Memory B cell (primary cell): Measurements from ENCODE around the gene AVPR1B.

Experiments used
- ATAC-seq: fragments of 150-1000 bp; cut with Tn5 transposase; 2 replicates; pipeline ENCODE4 v1.10.0; 2021; ENCODE audit warnings: low read depth, mild to moderate bottlenecking, moderate library complexity
- DNase-seq, 2 donors: peaks; one replicate each; pipeline ENCODE4 v3.0.0; 2022; ENCODE audit warnings: low spot score in 2 of 2
- H3K27ac Mint-ChIP-seq: one replicate; pipeline ENCODE4 v1.8.0; 2022; ENCODE audit warnings: mild to moderate bottlenecking, moderate library complexity, mixed read lengths
- H3K27me3 Mint-ChIP-seq: one replicate; pipeline ENCODE4 v1.8.0; 2022; ENCODE audit warnings: mixed read lengths
- H3K36me3 Mint-ChIP-seq: one replicate; pipeline ENCODE4 v1.8.0; 2022; ENCODE audit warnings: mild to moderate bottlenecking, mixed read lengths
- H3K4me1 Mint-ChIP-seq: one replicate; pipeline ENCODE4 v1.8.0; 2022; ENCODE audit warnings: mixed read lengths
- H3K4me3 Mint-ChIP-seq: one replicate; pipeline ENCODE4 v1.8.0; 2022; ENCODE audit warnings: mild to moderate bottlenecking, moderate library complexity, mixed read lengths
- H3K9me3 Mint-ChIP-seq: one replicate; pipeline ENCODE4 v1.8.0; 2022; ENCODE audit warnings: mixed read lengths

AVPR1B gene

GRCh38 chr1:206106328-206107167 is 10.6 kb downstream of the AVPR1B start:
- Mint-ChIP-seq H3K27ac (peak overlapping the region; percentile 58), H3K9me3 (no peaks in the 10 kb centered on the region), H3K36me3 (no peaks in the 10 kb centered on the region), H3K4me3 (no peak overlapping the region), H3K4me1 (peaks cover 15% of the 10 kb centered on the region), H3K27me3 (peaks cover under 1% of the 10 kb centered on the region)
- ATAC-seq = peak; percentile 96
- DNase-seq = peak; percentile 83 to 86

GRCh38 chr1:206105464-206105995 is 11.7 kb downstream of the AVPR1B start:
- peaks cover 22% of the 10 kb centered on the region for H3K4me1 Mint-ChIP-seq
- no peak overlapping the region for H3K4me3 Mint-ChIP-seq
- no peaks in the 10 kb centered on the region for H3K9me3 Mint-ChIP-seq
- no peak for DNase-seq
- H3K27ac Mint-ChIP-seq = peak overlapping the region; percentile 20
- no peaks in the 10 kb centered on the region for H3K36me3 Mint-ChIP-seq
- H3K27me3 Mint-ChIP-seq = no peaks in the 10 kb centered on the region
- no peak for ATAC-seq

GRCh38 chr1:206103979-206104378 is 13.2 kb downstream of the AVPR1B start:
- H3K4me1 Mint-ChIP-seq = peaks cover 27% of the 10 kb centered on the region
- no peak for DNase-seq
- no peaks in the 10 kb centered on the region for H3K27me3 Mint-ChIP-seq
- no peaks in the 10 kb centered on the region for H3K36me3 Mint-ChIP-seq
- H3K4me3 Mint-ChIP-seq = no peak overlapping the region
- peak overlapping the region; percentile 83 for H3K27ac Mint-ChIP-seq
- no peaks in the 10 kb centered on the region for H3K9me3 Mint-ChIP-seq
- ATAC-seq = no peak

- H3K4me1 Mint-ChIP-seq = peaks cover 27% of the 10 kb centered on the region
- no peaks in the 10 kb centered on the region for H3K9me3 Mint-ChIP-seq
- peak overlapping the region; percentile 40 for H3K27ac Mint-ChIP-seq
- H3K36me3 Mint-ChIP-seq = peaks cover 2% of the 10 kb centered on the region
- no peaks in the 10 kb centered on the region for H3K27me3 Mint-ChIP-seq
- DNase-seq = no peak
- no peak for ATAC-seq
- no peak overlapping the region for H3K4me3 Mint-ChIP-seq
Observed at GRCh38 chr1:206102292-206102936, 14.8 kb downstream of the AVPR1B start.

- DNase-seq = no peak
- peaks cover 2% of the 10 kb centered on the region for H3K36me3 Mint-ChIP-seq
- H3K9me3 Mint-ChIP-seq = no peaks in the 10 kb centered on the region
- H3K27me3 Mint-ChIP-seq = no peaks in the 10 kb centered on the region
- no peak for ATAC-seq
- peak overlapping the region; percentile 40 for H3K27ac Mint-ChIP-seq
- H3K4me3 Mint-ChIP-seq = no peak overlapping the region
- peaks cover 25% of the 10 kb centered on the region for H3K4me1 Mint-ChIP-seq
Observed at GRCh38 chr1:206101351-206102045, 15.7 kb downstream of the AVPR1B start.

GRCh38 chr1:206100226-206100815 is 16.9 kb downstream of the AVPR1B start:
- Mint-ChIP-seq H3K36me3 (peaks cover 2% of the 10 kb centered on the region), H3K27ac (no peak overlapping the region), H3K4me3 (no peak overlapping the region), H3K4me1 (peaks cover 22% of the 10 kb centered on the region), H3K27me3 (no peaks in the 10 kb centered on the region), H3K9me3 (no peaks in the 10 kb centered on the region)
- ATAC-seq = no peak
- DNase-seq = no peak

GRCh38 chr1:206098242-206098919 is 18.8 kb downstream of the AVPR1B start:
- ATAC-seq (no peak), DNase-seq (no peak)
- H3K36me3 Mint-ChIP-seq = peaks cover 2% of the 10 kb centered on the region

GRCh38 chr1:206097381-206097780 is 19.8 kb downstream of the AVPR1B start:
- peaks cover 18% of the 10 kb centered on the region for H3K4me1 Mint-ChIP-seq
- no peak for DNase-seq
- H3K27ac Mint-ChIP-seq = no peak overlapping the region
- no peaks in the 10 kb centered on the region for H3K27me3 Mint-ChIP-seq
- peaks cover 2% of the 10 kb centered on the region for H3K36me3 Mint-ChIP-seq
- H3K4me3 Mint-ChIP-seq = no peak overlapping the region
- ATAC-seq = no peak
- no peaks in the 10 kb centered on the region for H3K9me3 Mint-ChIP-seq

More at GRCh38 chr1:206098242-206098919, 18.8 kb downstream of the AVPR1B start:
- Mint-ChIP-seq H3K27me3 (no peaks in the 10 kb centered on the region), H3K9me3 (no peaks in the 10 kb centered on the region), H3K4me1 (peaks cover 19% of the 10 kb centered on the region), H3K27ac (no peak overlapping the region), H3K4me3 (no peak overlapping the region)

- H3K27me3 Mint-ChIP-seq = no peaks in the 10 kb centered on the region
- ATAC-seq = no peak
Observed at GRCh38 chr1:206094024-206094423, 23.2 kb downstream of the AVPR1B start.

GRCh38 chr1:206089341-206089740 is 27.8 kb downstream of the AVPR1B start:
- no peak for DNase-seq
- Mint-ChIP-seq H3K4me1 (no peaks in the 10 kb centered on the region), H3K4me3 (no peak overlapping the region), H3K27me3 (no peaks in the 10 kb centered on the region), H3K36me3 (no peaks in the 10 kb centered on the region), H3K27ac (no peak overlapping the region), H3K9me3 (no peaks in the 10 kb centered on the region)
- ATAC-seq = no peak

More at GRCh38 chr1:206094024-206094423, 23.2 kb downstream of the AVPR1B start:
- peaks cover 2% of the 10 kb centered on the region for H3K36me3 Mint-ChIP-seq
- no peak overlapping the region for H3K4me3 Mint-ChIP-seq
- H3K9me3 Mint-ChIP-seq = no peaks in the 10 kb centered on the region
- H3K4me1 Mint-ChIP-seq = no peaks in the 10 kb centered on the region
- no peak overlapping the region for H3K27ac Mint-ChIP-seq
- no peak for DNase-seq

GRCh38 chr1:206087091-206087490 is 30.1 kb downstream of the AVPR1B start:
- ATAC-seq = no peak
- no peak overlapping the region for H3K27ac Mint-ChIP-seq
- no peaks in the 10 kb centered on the region for H3K27me3 Mint-ChIP-seq
- no peak for DNase-seq
- H3K4me3 Mint-ChIP-seq = no peak overlapping the region
- no peaks in the 10 kb centered on the region for H3K36me3 Mint-ChIP-seq
- H3K4me1 Mint-ChIP-seq = peaks cover 8% of the 10 kb centered on the region
- H3K9me3 Mint-ChIP-seq = no peaks in the 10 kb centered on the region

- Mint-ChIP-seq H3K36me3 (no peaks in the 10 kb centered on the region), H3K27ac (no peak overlapping the region), H3K4me3 (no peak overlapping the region), H3K27me3 (no peaks in the 10 kb centered on the region), H3K9me3 (no peaks in the 10 kb centered on the region), H3K4me1 (peaks cover 14% of the 10 kb centered on the region)
- ATAC-seq (no peak), DNase-seq (no peak)
Observed at GRCh38 chr1:206083750-206084149, 33.4 kb downstream of the AVPR1B start.
